Neuronal stem cell (in vitro differentiated cells): ENCODE results near the gene TARS1.

Experiments
- DNase-seq: peaks from one replicate; pipeline ENCODE4 v3.0.0-alpha.2; 2013; ENCODE audit warnings: low spot score
- H2AFZ ChIP-seq: one replicate; pipeline ENCODE4 v1.6.1; 2013; ENCODE audit warnings: mild to moderate bottlenecking, low read length, inconsistent platforms
- H2AK5ac ChIP-seq: 2 replicates; pipeline ENCODE4 v1.6.1; 2013; ENCODE audit warnings: low read depth, mild to moderate bottlenecking, inconsistent platforms, low read length, moderate library complexity, mixed read lengths
- H2BK120ac ChIP-seq: 2 replicates; pipeline ENCODE4 v1.6.1; 2013; ENCODE audit warnings: low read depth, mild to moderate bottlenecking, inconsistent platforms, low read length, moderate library complexity, mixed read lengths
- H2BK12ac ChIP-seq: one replicate; pipeline ENCODE4 v1.6.1; 2013; ENCODE audit warnings: low read length, inconsistent platforms
- H2BK15ac ChIP-seq: 2 replicates; pipeline ENCODE4 v1.6.1; 2013; ENCODE audit warnings: mild to moderate bottlenecking, low read length, inconsistent platforms, mixed read lengths
- H2BK5ac ChIP-seq: one replicate; pipeline ENCODE4 v1.6.1; 2013; ENCODE audit warnings: inconsistent platforms, mild to moderate bottlenecking, low read length, moderate library complexity
- H3K14ac ChIP-seq: one replicate; pipeline ENCODE4 v1.6.1; 2013; ENCODE audit warnings: low read length, inconsistent platforms
- H3K18ac ChIP-seq: 2 replicates; pipeline ENCODE4 v1.6.1; 2013; ENCODE audit warnings: low read length, inconsistent platforms
- H3K23ac ChIP-seq: 2 replicates; pipeline ENCODE4 v1.6.1; 2013; ENCODE audit warnings: low read depth, mild to moderate bottlenecking, mixed read lengths, low read length, inconsistent platforms; ENCODE audit not compliant: poor library complexity
- H3K27ac ChIP-seq: replicated peaks from 3 replicates; pipeline ENCODE4 v1.5.1; 2013; ENCODE audit warnings: low read length, inconsistent platforms
- H3K27me3 ChIP-seq, 3 experiments: 2 replicates each; pipeline ENCODE4 v1.6.1; 2013; ENCODE audit warnings: low read length in 3 of 3, mild to moderate bottlenecking in 2 of 3, inconsistent platforms in 1 of 3, low read depth in 1 of 3, mixed read lengths in 1 of 3, moderate library complexity in 1 of 3; ENCODE audit not compliant: control insufficient read depth in 3 of 3, insufficient read depth in 3 of 3
- H3K36me3 ChIP-seq, 2 donors: replicated peaks in 1 of 2; 2 replicates each; pipeline ENCODE4 v1.6.1; 2013; ENCODE audit warnings: low read length in 2 of 2; ENCODE audit not compliant: control insufficient read depth in 2 of 2, insufficient read depth in 2 of 2
- H3K4ac ChIP-seq: 2 replicates; pipeline ENCODE4 v1.6.1; 2013; ENCODE audit warnings: inconsistent platforms, mild to moderate bottlenecking, low read length, moderate library complexity
- H3K4me1 ChIP-seq, 2 donors: 1 replicate in 1 of 2; 2 replicates in 1 of 2; pipeline ENCODE4 v1.6.1; 2013; ENCODE audit warnings: low read length in 2 of 2, low read depth in 1 of 2; ENCODE audit not compliant: control insufficient read depth in 2 of 2, insufficient read depth in 1 of 2
- H3K4me2 ChIP-seq: one replicate; pipeline ENCODE4 v1.6.1; 2013; ENCODE audit warnings: mild to moderate bottlenecking, low read length, inconsistent platforms; ENCODE audit not compliant: insufficient read depth, poor library complexity, severe bottlenecking
- H3K4me3 ChIP-seq, 2 donors: 2 replicates each; pipeline ENCODE4 v1.5.1; 2013; ENCODE audit warnings: low read length in 2 of 2, mild to moderate bottlenecking in 2 of 2, inconsistent platforms in 1 of 2, moderate library complexity in 1 of 2
- H3K79me1 ChIP-seq: one replicate; pipeline ENCODE4 v1.6.1; 2013; ENCODE audit warnings: low read depth, mild to moderate bottlenecking, inconsistent platforms, low read length, moderate library complexity
- H3K9ac ChIP-seq: one replicate; pipeline ENCODE4 v1.6.1; 2013; ENCODE audit warnings: mild to moderate bottlenecking, low read depth, low read length, inconsistent platforms; ENCODE audit not compliant: poor library complexity
- H3K9me3 ChIP-seq, 2 donors: replicated peaks in 1 of 2; 2 replicates each; pipeline versions ENCODE3 to v1.6.1; 2013; ENCODE audit warnings: low read length in 2 of 2, mild to moderate bottlenecking in 2 of 2, inconsistent platforms in 1 of 2, low read depth in 1 of 2, mixed read lengths in 1 of 2, moderate library complexity in 1 of 2; ENCODE audit not compliant: control insufficient read depth in 2 of 2, insufficient read depth in 1 of 2
- H4K8ac ChIP-seq: one replicate; pipeline ENCODE4 v1.6.1; 2013; ENCODE audit warnings: low read depth, mild to moderate bottlenecking, inconsistent platforms, low read length, moderate library complexity
- H4K91ac ChIP-seq: one replicate; pipeline ENCODE4 v1.6.1; 2013; ENCODE audit warnings: low read length, low read depth, mild to moderate bottlenecking, inconsistent platforms; ENCODE audit not compliant: poor library complexity
- WGBS, 2 donors: extraction: QIAGEN DNeasy Blood & Tissue Kit; methylation state at CpG; one replicate each; pipeline ENCODE4 v1.1.7; 2013; ENCODE audit warnings: missing lambda C conversion rate in 2 of 2, mixed read lengths in 1 of 2; ENCODE audit not compliant: insufficient read length in 2 of 2, insufficient replicate concordance in 1 of 2; ENCODE audit errors: extremely low coverage in 2 of 2; 5-methylcytosine and 5-hydroxymethylcytosine counted together

TARS1 gene

GRCh38 chr5:33403187-33403586, 37.6 kb upstream of the TARS1 start:
- no peak overlapping the region for H2AFZ ChIP-seq
- H3K36me3 ChIP-seq = no peaks in the 10 kb centered on the region
- H3K9ac ChIP-seq = no peak overlapping the region
- no peak overlapping the region for H3K27ac ChIP-seq
- no peak overlapping the region for H3K4ac ChIP-seq
- no peak overlapping the region for H2BK120ac ChIP-seq
- H3K79me1 ChIP-seq = no peaks in the 10 kb centered on the region
- H2AK5ac ChIP-seq = no peak overlapping the region
- DNase-seq = no peak
- peaks cover 0 to 5% of the 10 kb centered on the region in 2 donors for H3K4me1 ChIP-seq
- no peak overlapping the region for H3K14ac ChIP-seq
- no peak overlapping the region for H4K91ac ChIP-seq
- H3K23ac ChIP-seq = no peak overlapping the region
- no peak overlapping the region for H2BK5ac ChIP-seq
- no peak overlapping the region for H3K18ac ChIP-seq
- H3K4me3 ChIP-seq = no peak overlapping the region
- H2BK12ac ChIP-seq = no peak overlapping the region
- no peak overlapping the region for H3K4me2 ChIP-seq
- no peaks in the 10 kb centered on the region for H3K9me3 ChIP-seq
- H3K27me3 ChIP-seq = no peaks in the 10 kb centered on the region
- WGBS, 2 donors = no CpG with 5 or more reads among the region's 2 CpGs
- H2BK15ac ChIP-seq = no peak overlapping the region
- H4K8ac ChIP-seq = no peak overlapping the region

DNA sequence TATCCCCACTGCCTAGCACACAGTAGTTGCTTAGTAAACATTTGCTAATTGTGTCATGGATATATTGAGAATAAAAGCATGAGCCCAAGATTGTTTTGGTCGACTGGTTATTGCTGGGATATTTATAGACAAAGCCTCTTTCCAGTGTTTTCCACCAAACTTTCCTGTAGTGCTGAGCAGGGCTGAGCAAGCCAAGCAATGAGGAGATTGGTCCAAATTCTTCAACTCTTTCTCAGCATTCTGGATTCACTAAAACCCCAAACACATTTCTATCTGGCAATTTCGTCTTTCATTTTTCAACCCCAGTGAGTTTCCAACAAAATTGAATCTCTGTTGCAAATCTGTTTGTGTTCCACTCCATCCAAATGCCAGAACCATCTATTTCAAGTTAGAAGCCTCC, 31.9 kb upstream of the TARS1 start:
- no CpG with 5 or more reads among the region's 2 CpGs for WGBS, 2 donors
- H2BK5ac ChIP-seq = no peak overlapping the region
- H4K8ac ChIP-seq = no peak overlapping the region
- H3K23ac ChIP-seq = no peak overlapping the region
- no peaks in the 10 kb centered on the region for H3K27me3 ChIP-seq
- no peak overlapping the region for H3K9ac ChIP-seq
- peaks cover 0 to 5% of the 10 kb centered on the region in 2 donors for H3K4me1 ChIP-seq
- no peak overlapping the region for H3K4ac ChIP-seq
- no peak for DNase-seq
- no peaks in the 10 kb centered on the region for H3K79me1 ChIP-seq
- H2BK12ac ChIP-seq = no peak overlapping the region
- H3K9me3 ChIP-seq = no peaks in the 10 kb centered on the region
- H2AK5ac ChIP-seq = no peak overlapping the region
- no peak overlapping the region for H2AFZ ChIP-seq
- no peak overlapping the region for H3K27ac ChIP-seq
- no peak overlapping the region for H3K14ac ChIP-seq
- H4K91ac ChIP-seq = no peak overlapping the region
- H2BK120ac ChIP-seq = no peak overlapping the region
- no peak overlapping the region for H3K4me2 ChIP-seq
- H3K36me3 ChIP-seq = no peaks in the 10 kb centered on the region
- H3K4me3 ChIP-seq = no peak overlapping the region
- no peak overlapping the region for H2BK15ac ChIP-seq
- no peak overlapping the region for H3K18ac ChIP-seq

DNA sequence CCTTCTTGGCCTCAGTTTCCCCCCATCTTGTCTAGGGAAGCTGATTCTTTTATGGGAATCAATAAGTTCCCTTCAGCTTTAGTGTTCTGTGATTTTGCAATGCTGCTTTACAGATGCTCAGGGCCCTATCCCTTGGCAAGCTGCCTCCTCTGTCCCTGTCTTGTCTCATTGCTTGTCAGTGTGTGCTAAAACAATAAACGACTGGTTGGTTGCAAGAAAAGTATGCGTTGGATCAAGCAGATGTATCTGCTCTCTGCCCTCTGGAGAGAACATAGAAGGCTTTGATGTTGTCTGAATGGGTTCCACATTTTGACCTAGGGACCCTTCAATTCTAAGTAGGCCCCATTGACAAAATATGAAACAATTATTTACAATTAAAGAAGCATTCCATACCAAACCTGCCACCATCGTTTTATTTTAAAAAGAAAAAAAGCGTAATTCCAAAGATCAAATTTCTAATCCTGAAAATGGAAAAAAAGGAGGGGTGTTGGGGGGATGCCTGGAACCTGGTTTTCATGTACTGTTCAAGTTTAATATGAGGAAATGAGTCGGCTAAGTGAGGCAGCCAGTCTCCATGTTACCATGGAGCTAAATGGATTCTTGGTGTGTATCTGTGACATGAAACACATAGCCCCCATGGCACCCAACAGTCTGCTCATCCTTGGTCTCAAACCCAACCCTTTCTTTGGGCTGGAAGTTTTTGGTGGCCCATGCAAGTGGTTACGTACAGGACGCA, 31.2 kb upstream of the TARS1 start:
- H4K8ac ChIP-seq = no peak overlapping the region
- H3K79me1 ChIP-seq = no peaks in the 10 kb centered on the region
- no peak overlapping the region for H2BK120ac ChIP-seq
- no peak overlapping the region for H3K14ac ChIP-seq
- H2AFZ ChIP-seq = no peak overlapping the region
- H2BK5ac ChIP-seq = no peak overlapping the region
- no peak overlapping the region for H2AK5ac ChIP-seq
- H2BK15ac ChIP-seq = no peak overlapping the region
- no peak overlapping the region for H3K18ac ChIP-seq
- no peaks in the 10 kb centered on the region for H3K27me3 ChIP-seq
- peaks cover 0 to 5% of the 10 kb centered on the region in 2 donors for H3K4me1 ChIP-seq
- H3K9me3 ChIP-seq = no peaks in the 10 kb centered on the region
- H2BK12ac ChIP-seq = no peak overlapping the region
- H3K27ac ChIP-seq = no peak overlapping the region
- H3K4me3 ChIP-seq = no peak overlapping the region
- H3K4me2 ChIP-seq = no peak overlapping the region
- H3K36me3 ChIP-seq = no peaks in the 10 kb centered on the region
- WGBS, 2 donors = no CpG with 5 or more reads among the region's 7 CpGs
- DNase-seq = no peak
- H3K4ac ChIP-seq = no peak overlapping the region
- no peak overlapping the region for H3K23ac ChIP-seq
- H3K9ac ChIP-seq = no peak overlapping the region
- H4K91ac ChIP-seq = no peak overlapping the region

DNA sequence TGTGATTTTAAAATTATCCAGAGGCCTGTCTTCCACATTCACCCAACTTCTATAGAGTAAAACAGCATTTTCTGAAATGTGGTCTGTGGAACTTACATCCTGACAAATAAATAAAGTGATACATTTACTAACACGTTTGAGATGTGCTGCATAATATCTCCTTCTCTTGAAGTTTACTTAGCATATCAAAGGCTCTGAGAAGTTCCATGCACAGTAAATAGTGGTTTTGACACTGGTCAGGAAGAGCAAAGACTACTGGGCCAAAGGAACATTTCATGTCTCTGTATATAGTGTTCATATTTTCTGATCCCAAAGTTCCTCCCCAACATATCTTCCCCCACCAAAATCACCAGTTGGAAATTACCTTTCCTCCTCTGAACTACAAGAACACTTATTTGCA, 30.5 kb upstream of the TARS1 start:
- Histone ChIP-seq H2BK15ac (no peak overlapping the region), H2AK5ac (no peak overlapping the region), H2BK12ac (no peak overlapping the region), H3K36me3 (no peaks in the 10 kb centered on the region), H3K27ac (no peak overlapping the region), H3K23ac (no peak overlapping the region), H2BK5ac (no peak overlapping the region), H3K27me3 (no peaks in the 10 kb centered on the region), H3K9me3 (no peaks in the 10 kb centered on the region), H3K18ac (no peak overlapping the region), H3K4me2 (no peak overlapping the region), H3K4ac (no peak overlapping the region), H2BK120ac (no peak overlapping the region), H4K91ac (no peak overlapping the region), H2AFZ (no peak overlapping the region), H3K4me1 (peaks cover 0 to 5% of the 10 kb centered on the region in 2 donors), H3K9ac (no peak overlapping the region), H4K8ac (no peak overlapping the region), H3K79me1 (no peaks in the 10 kb centered on the region), H3K14ac (no peak overlapping the region), H3K4me3 (no peak overlapping the region)
- no CpG with 5 or more reads among the region's 1 CpG for WGBS, 2 donors
- DNase-seq = no peak
